HG03280 (cell line): Measurements from ENCODE around the gene TWIST1.

Experiments used
- ATAC-seq: cut with Tn5 transposase; IDR thresholded peaks from one replicate; pipeline ENCODE4 v1.9.1; 2021; ENCODE audit warnings: mild to moderate bottlenecking, moderate library complexity; ENCODE audit not compliant: unreplicated experiment

TWIST1 gene

GRCh38 chr7:19113855-19114550 lies 3.4 kb downstream of the TWIST1 start:
- ATAC-seq: no peak

- no peak for ATAC-seq
These were observed 4.5 kb downstream of the TWIST1 start for GRCh38 chr7:19113002-19113350.

GRCh38 chr7:19112274-19113001 lies 5.0 kb downstream of the TWIST1 start:
- ATAC-seq: no peak

- no peak for ATAC-seq
These were observed 5.8 kb downstream of the TWIST1 start for GRCh38 chr7:19111474-19112273.

DNA sequence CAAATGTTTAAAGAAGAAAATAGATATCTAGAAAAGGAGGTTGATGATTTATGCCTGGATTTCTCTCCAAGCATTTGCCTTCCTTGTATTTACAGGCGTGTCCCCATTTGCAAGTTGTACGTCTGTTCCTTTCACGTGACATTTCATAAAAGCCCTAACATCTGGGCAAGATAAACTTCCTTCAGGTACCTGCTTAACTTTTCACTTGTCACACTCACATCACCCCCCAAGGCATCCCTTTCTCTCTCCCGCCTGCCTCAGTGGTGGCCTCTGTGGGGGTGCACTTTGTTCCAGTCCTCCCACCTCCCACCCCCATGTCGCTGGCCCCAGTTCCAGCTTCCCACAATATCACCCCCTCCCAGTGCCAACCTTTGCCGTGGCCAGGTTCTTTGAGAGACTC lies 6.7 kb downstream of the TWIST1 start:
- no peak for ATAC-seq

- ATAC-seq: no peak
These were observed 7.3 kb downstream of the TWIST1 start for GRCh38 chr7:19110026-19110730.

DNA sequence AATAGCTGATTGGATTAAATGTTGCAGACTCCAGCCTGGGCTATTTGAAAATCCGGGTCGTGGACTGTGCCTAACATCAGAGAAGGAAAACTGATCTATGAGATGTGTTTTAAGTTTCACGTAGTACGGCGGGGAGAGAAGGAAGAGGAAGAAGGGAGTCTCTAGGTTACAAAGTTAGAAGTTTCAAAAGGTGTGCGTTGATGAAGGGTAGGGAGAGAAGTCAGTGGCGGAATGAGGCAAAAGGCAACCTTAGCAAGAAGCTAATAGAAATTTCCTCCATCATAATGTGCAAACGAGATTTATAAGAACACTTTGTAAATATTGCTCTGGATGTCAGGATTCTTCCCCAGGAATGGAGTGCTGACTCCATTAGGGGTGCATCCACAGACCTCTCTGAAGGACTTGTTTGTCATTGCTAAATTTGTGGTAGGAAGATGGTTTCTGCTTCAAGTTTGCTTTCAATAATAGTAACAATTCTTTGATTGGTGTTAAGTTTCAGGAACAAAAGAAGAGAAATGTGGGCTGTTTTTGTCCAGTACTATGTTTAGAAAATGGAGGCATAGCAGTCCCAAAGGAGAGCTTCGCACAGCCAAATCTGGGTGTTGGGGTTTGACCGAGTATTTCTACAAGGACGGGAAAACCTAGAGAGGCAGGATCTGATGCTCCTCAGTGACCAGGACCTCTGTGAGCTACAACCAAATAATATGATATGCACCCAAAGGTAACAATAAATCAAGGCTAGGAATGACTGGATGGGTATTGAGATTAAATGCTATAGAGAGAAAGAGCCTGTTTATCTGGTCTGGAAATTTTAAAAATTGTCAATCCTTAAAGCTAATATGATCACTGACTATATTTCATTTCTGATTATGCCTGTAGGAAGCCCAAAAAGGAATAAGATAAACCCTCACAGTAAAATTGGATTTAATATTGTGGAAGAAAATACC lies 8.2 kb downstream of the TWIST1 start:
- no peak for ATAC-seq

GRCh38 chr7:19107356-19108146 lies 9.9 kb downstream of the TWIST1 start:
- no peak for ATAC-seq

DNA sequence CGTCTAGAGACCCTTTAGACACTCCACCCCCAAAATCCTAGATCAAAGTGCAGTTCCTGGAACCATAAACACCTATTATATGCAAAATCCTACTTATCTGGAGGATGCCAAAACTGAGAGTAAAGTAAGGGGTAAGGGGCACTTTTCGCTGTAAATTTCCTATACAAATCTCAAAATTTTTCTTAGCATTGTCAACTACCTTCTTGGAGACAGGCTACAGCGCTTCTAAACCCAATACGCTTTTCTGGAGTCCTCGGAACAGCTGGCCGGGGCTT lies 10.4 kb downstream of the TWIST1 start:
- ATAC-seq: no peak

DNA sequence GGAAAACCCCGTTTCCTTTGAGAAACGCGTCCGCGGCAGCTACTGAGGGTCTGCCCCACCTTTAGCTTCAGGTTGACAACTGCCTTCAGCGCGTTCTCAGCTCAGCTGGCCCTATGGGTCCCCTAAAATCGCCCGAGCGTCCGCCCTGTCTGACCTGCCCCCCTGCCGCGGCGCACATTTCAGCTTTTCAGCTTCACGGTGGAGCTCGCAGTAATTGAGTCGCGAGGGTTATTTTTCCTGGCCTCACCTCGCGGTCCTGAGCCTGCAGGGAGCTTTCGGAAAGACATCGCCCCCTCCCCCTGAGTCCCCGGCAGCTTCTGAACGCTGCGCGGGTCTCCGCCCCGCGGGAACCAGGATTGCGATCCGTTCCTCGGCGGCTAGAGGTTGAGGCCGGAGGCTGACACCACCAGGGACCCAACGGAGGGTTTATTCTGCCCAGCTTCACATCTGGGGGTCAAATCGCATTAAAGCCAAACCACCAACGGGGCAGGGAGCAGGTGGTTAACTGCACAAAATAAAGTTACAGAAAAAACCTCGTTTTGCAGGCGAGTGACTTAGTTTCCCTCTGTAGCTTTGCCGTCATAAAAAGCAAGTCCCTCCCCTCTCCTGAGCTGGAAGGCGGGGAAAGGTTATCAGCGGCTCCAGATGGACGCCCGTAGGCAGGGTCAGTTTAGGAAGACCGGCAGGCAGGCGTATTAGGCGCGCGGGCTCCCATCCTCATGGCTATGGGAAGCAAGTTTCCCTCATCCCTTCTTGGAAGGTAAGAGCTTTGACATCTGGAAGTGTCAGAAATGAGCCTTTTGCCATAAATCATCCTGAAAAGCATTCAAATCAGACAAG lies 11.0 kb downstream of the TWIST1 start:
- no peak for ATAC-seq

- no peak for ATAC-seq
These were observed 11.9 kb downstream of the TWIST1 start for GRCh38 chr7:19105546-19105945.

GRCh38 chr7:19104811-19105210 lies 12.6 kb downstream of the TWIST1 start:
- no peak for ATAC-seq

GRCh38 chr7:19102884-19103283 lies 14.6 kb downstream of the TWIST1 start:
- no peak for ATAC-seq

DNA sequence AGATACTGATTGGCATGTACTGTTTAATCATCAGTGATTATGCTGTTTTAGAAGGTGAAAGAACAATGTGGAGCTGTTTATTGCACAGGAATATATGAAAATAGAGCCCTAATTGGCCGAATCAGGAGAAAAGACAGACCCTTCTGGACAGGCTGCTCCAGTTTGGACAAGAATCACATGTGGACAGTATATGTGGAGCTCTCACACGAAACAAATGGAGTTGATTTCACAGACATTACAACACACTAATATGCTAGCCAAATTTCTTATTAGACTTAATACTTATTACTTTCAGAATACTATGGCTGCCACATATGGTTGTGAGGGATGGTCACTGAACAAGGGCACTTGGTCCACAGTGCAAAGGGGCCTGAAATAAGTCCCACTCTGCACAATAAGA lies 15.5 kb downstream of the TWIST1 start:
- ATAC-seq: no peak

- no peak for ATAC-seq
These were observed 16.0 kb downstream of the TWIST1 start for GRCh38 chr7:19101472-19101871.

DNA sequence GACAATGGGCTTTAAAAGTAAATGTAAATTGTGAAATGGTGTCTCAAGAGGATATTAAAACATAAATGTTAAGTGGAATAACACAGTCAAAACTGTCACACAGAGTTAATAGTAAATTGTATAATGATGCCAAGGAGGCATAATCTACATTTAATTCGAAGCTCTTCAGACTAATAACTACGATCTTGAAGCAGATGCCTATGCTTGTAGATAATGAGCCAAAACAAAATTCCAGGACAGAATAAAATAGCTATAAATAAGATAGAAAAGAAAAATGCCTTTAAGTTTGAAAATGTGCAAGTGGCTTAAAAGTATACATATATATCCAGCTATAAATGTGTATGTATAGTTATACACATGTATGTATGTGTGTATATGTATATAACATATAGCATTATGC lies 17.5 kb downstream of the TWIST1 start:
- no peak for ATAC-seq

DNA sequence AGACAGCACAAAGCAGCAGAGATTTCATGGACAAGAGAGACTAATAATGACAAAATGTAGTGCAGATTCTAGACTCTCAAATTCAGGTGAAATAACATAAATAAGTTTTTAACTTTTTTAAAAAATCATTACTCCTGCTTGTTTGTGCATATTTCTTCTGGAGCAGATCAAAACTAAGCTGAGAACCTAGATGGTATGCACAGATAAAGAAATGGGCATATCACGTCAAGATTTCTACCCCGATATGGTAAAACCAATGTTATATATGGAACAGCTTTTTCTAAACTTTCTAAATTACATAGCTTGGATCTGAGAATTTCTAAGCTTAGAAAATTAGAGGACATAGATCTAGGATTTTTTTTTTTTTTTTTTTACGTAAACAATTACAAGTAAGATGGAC lies 18.2 kb downstream of the TWIST1 start:
- no peak for ATAC-seq

DNA sequence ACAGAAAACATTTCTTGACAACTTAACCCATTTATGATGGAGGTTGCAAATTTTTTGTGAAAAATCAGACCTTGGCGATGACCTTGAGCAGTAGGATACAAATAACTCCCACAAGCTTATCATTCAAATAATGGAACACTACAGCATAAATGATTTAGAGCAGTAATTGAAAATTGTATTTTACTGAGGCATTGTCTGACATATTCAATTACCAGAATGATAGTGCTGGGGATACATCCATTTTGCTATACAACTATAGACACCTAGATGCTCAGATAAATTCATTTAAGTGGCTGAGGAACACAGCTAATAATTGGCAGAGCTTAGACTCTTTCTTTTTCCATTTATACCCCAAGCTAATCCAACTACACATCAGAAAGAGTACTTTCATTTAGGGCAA lies 18.9 kb downstream of the TWIST1 start:
- no peak for ATAC-seq
